ENCODE measurements around the gene CANX. TPM values are rescaled to one million over a fixed set of nuclear protein-coding genes. Genes with fewer than 3 reads are reported as not detected.

CANX gene
- total and polyA plus RNA-seq, 9 of the 15 experiments (the other 6 are each of a cell fraction or from before 2014, with no cell fraction given), result 155 to 893 (median 589) TPM

GRCh38 chr5:179731791-179732411 is 33.1 kb downstream of the CANX start (continued):
- TF ChIP-seq SMARCE1 (IDR thresholded peaks at IDR 0.05), result peak; percentile 26; the same call in 1 of the 2 replicates
- peak; percentile 25; the same call in 1 of the 2 replicates for TF ChIP-seq PML (IDR thresholded peaks at IDR 0.05; ENCODE audit: low read length)
- TF ChIP-seq TRIM28 (IDR thresholded peaks at IDR 0.05), result peak; percentile 49; the same call in 1 of the 2 replicates
- peak; percentile 19 for TF ChIP-seq E2F8 (IDR thresholded peaks at IDR 0.05; ENCODE audit: low read depth, partially characterized antibody)
- TF ChIP-seq ZNF639 (CRISPR knock-in tag; conservative IDR thresholded peaks at IDR 0.05 in 1 of 2, IDR thresholded peaks at IDR 0.05 in 1 of 2), result peak in 1 of 2 experiments; percentile 72; a peak in 1 of 4 replicates
- no peak for TF ChIP-seq REST (IDR thresholded peaks at IDR 0.05; ENCODE audit: borderline replicate concordance)
- no peak for TF ChIP-seq REST (CRISPR knock-in tag; IDR thresholded peaks at IDR 0.05; ENCODE audit: low read depth)
- TF ChIP-seq MYNN (IDR thresholded peaks at IDR 0.05), result peak; percentile 39
- no peak for TF ChIP-seq MYNN (CRISPR knock-in tag; IDR thresholded peaks at IDR 0.05)
- peak; percentile 62 for TF ChIP-seq EGR1 (conservative IDR thresholded peaks at IDR 0.05)
- TF ChIP-seq CHD1 (IDR thresholded peaks at IDR 0.05; ENCODE audit: low read length), result peak; percentile 31
- 0 out of 2 replicates have a peak, but pooled peaks have one; percentile 12 for TF ChIP-seq RHOXF2B (CRISPR knock-in tag; conservative IDR thresholded peaks at IDR 0.05)
- no peak for TF ChIP-seq TSC22D4 (tag; IDR thresholded peaks at IDR 0.05)
- TF ChIP-seq CEBPG (CRISPR knock-in tag; IDR thresholded peaks at IDR 0.05), result no peak
- peak; percentile 28 to 34; a peak in 1 of 4 replicates for TF ChIP-seq CEBPG (tag; conservative IDR thresholded peaks at IDR 0.05 in 1 of 2, IDR thresholded peaks at IDR 0.05 in 1 of 2)
- 0 out of 2 replicates have a peak, but pooled peaks have one; percentile 10 for TF ChIP-seq DPF2 (IDR thresholded peaks at IDR 0.05)
- TF ChIP-seq ARID1B (IDR thresholded peaks at IDR 0.05), result 0 out of 2 replicates have a peak, but pooled peaks have one; percentile 34
